Endothelial cell (in vitro differentiated cells): ENCODE measurements around the gene HCRTR1. TPM values are rescaled to one million over a fixed set of nuclear protein-coding genes. Genes with fewer than 3 reads are reported as not detected.
A peak's percentile ranks its signal among the peaks of the same experiment; 100 is the strongest.

Experiments
- DNase-seq: peaks from one replicate; pipeline ENCODE4 v3.0.0; 2021; ENCODE audit warnings: low spot score
- H3K27ac Mint-ChIP-seq: one replicate; pipeline ENCODE4 v1.8.0; 2021; ENCODE audit warnings: mixed read lengths, inconsistent platforms; ENCODE audit not compliant: unreplicated experiment
- H3K27me3 Mint-ChIP-seq: one replicate; pipeline ENCODE4 v1.8.0; 2021; ENCODE audit warnings: mild to moderate bottlenecking, moderate library complexity, mixed read lengths, inconsistent platforms; ENCODE audit not compliant: unreplicated experiment
- H3K36me3 Mint-ChIP-seq: one replicate; pipeline ENCODE4 v1.8.0; 2021; ENCODE audit warnings: mild to moderate bottlenecking, low read depth, mixed read lengths, inconsistent platforms; ENCODE audit not compliant: unreplicated experiment
- H3K4me1 Mint-ChIP-seq: one replicate; pipeline ENCODE4 v1.8.0; 2021; ENCODE audit warnings: mild to moderate bottlenecking, mixed read lengths, inconsistent platforms; ENCODE audit not compliant: unreplicated experiment
- H3K4me3 Mint-ChIP-seq: one replicate; pipeline ENCODE4 v1.8.0; 2021; ENCODE audit warnings: mild to moderate bottlenecking, mixed read lengths, inconsistent platforms; ENCODE audit not compliant: unreplicated experiment
- H3K9me3 Mint-ChIP-seq: one replicate; pipeline ENCODE4 v1.8.0; 2021; ENCODE audit warnings: mixed read lengths, inconsistent platforms; ENCODE audit not compliant: unreplicated experiment
- total RNA-seq: library from RNA; stranded (reverse); fragmentation: NEBNext Ultra II Directional; extraction: Animal tissue kit (Norgen Biotek cat#: 25700); gene quantifications from one replicate; pipeline ENCODE4 v1.2.1, GENCODE V29; 2021; ENCODE audit not compliant: unreplicated experiment
- TF ChIP-seq, protein P1 (sequence below): fragments of 200-600 bp; sonication (generic); IDR thresholded peaks from one replicate; pipeline ENCODE4 v1.5.0; 2021; ENCODE audit warnings: antibody characterized with exemption; ENCODE audit not compliant: unreplicated experiment

Gene HCRTR1
- total RNA-seq, 1 donor from 2014 or later, result not detected

DNA sequence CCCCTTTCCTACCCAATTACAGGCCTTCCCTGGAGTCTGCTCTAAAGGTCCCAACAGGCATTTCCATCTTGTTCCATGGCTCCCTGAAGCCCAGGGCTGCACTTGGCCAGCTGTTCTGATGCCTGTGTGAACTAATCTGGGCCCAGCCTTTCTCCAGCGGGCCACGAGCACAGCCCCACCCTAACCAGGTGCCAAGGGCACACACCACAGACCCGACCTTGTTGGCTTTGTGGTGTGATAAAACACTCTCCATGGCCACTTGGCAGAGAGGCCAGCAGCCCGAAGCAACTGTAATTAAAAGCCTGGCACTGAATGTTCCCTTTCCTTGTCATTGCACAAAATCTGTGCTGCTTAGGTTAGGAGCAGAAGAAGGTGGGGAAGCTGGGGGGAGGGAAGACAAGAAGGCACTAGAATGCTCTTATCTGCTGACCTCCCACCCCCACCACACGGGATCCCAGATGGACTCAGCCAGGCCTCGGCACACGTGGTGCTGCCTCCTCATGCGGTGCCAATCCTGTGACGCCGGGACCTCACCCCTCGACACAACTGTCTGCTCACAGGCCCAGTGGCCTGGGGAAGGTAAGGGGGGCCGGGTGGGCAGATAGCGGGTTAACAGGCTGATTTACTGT lies 9.9 kb downstream of the HCRTR1 start:
- H3K27me3 Mint-ChIP-seq, result peaks cover 4% of the 10 kb centered on the region
- peaks cover 31% of the 10 kb centered on the region for H3K36me3 Mint-ChIP-seq
- H3K4me3 Mint-ChIP-seq, result no peak overlapping the region
- H3K4me1 Mint-ChIP-seq, result no peaks in the 10 kb centered on the region
- no peaks in the 10 kb centered on the region for H3K9me3 Mint-ChIP-seq
- DNase-seq, result no peak
- no peak overlapping the region for H3K27ac Mint-ChIP-seq
- TF ChIP-seq, protein P1, sequence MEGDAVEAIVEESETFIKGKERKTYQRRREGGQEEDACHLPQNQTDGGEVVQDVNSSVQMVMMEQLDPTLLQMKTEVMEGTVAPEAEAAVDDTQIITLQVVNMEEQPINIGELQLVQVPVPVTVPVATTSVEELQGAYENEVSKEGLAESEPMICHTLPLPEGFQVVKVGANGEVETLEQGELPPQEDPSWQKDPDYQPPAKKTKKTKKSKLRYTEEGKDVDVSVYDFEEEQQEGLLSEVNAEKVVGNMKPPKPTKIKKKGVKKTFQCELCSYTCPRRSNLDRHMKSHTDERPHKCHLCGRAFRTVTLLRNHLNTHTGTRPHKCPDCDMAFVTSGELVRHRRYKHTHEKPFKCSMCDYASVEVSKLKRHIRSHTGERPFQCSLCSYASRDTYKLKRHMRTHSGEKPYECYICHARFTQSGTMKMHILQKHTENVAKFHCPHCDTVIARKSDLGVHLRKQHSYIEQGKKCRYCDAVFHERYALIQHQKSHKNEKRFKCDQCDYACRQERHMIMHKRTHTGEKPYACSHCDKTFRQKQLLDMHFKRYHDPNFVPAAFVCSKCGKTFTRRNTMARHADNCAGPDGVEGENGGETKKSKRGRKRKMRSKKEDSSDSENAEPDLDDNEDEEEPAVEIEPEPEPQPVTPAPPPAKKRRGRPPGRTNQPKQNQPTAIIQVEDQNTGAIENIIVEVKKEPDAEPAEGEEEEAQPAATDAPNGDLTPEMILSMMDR, result no peak

DNA sequence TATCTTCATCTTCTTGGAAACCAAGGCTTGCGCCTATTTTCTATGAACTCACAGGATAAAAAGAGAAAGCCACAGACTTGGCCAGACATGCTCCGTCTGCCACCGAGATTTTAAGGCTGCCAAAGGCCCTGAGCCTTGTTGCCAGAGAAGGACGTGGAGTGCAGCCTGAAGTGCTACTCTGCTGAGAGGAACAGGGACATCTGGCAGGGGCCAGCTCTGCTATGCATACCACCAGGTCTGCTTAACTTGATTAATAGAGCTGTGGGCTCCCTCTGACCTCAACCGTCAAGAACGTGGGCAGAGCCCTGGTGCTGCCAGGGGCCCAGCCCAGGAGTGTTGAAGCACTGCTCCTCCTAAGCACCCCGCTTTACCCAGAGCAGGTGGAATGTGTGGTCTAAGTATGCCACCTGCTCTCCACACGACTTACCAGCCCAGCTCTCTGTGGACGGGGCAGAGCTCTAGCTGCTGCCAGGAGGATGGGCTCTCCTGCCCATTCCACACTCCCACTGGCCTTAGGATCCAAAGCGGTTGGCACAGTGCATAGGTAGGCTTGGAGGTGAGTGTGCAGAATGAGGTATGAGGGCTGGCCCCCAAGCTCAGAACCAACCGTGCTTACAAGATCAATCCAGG lies 10.6 kb downstream of the HCRTR1 start:
- H3K4me1 Mint-ChIP-seq, result no peaks in the 10 kb centered on the region
- H3K27ac Mint-ChIP-seq, result no peak overlapping the region
- H3K9me3 Mint-ChIP-seq, result no peaks in the 10 kb centered on the region
- H3K4me3 Mint-ChIP-seq, result peak overlapping the region; percentile 9
- peaks cover 6% of the 10 kb centered on the region for H3K27me3 Mint-ChIP-seq
- peaks cover 33% of the 10 kb centered on the region for H3K36me3 Mint-ChIP-seq
- TF ChIP-seq, protein P1, result no peak
- no peak for DNase-seq

DNA sequence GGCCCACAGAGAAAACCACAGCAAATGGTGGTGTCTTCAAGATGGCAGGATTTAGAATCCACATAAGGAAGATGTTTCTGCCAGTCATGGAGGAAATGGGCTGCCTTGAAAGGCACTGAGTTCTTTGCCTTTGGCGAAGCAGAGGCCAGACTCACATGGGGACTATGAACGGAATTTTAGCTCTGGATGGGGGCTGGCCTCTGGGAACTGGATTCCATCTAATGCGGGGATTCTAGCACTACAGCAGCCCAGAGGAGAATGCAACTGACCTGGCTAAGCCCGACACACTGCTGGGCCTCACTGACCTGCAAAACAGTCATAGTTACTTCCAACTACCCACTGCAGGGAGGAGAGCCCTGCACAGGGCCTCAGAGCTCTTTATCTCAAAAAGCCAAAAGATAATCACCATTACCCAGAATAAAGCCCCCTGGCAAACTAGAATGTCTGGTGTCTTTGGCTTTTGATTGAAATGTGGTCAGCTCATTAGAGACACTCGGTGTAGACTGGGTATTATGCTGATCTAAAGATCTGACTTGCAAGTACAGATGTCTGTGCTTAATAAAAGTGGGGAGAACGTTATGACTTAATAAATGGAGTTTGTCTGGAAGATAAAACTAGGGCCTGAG lies 11.6 kb downstream of the HCRTR1 start:
- Mint-ChIP-seq H3K27ac (no peak overlapping the region), H3K36me3 (peaks cover 33% of the 10 kb centered on the region)
- TF ChIP-seq, protein P1, result no peak

DNA sequence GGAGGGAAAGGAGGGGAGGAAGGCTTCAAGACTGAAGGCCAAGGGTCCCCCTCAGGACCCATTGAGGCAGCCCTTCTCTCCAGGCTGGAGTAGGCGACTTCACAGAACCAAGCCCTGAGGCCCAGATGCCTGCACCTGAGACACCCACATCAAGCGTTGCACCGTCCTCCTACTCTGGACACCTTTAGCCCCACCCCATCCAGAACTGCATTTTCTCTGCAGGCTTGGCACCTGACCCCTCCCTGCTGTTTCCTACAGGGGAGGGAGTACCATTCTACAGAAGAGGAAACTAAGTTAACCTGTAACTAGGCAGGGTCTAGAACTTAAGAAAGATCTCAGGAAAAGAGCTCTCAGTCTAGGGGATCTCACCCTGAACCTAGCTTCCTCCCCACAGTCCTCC lies 15.2 kb downstream of the HCRTR1 start:
- H3K36me3 Mint-ChIP-seq, result peaks cover 23% of the 10 kb centered on the region
- peaks cover 3% of the 10 kb centered on the region for H3K27me3 Mint-ChIP-seq
- H3K27ac Mint-ChIP-seq, result no peak overlapping the region
- H3K4me3 Mint-ChIP-seq, result no peak overlapping the region
- no peak for DNase-seq
- H3K9me3 Mint-ChIP-seq, result no peaks in the 10 kb centered on the region
- TF ChIP-seq, protein P1, result no peak
- H3K4me1 Mint-ChIP-seq, result no peaks in the 10 kb centered on the region

More for the DNA sequence above, 11.6 kb downstream of the HCRTR1 start:
- Mint-ChIP-seq H3K9me3 (no peaks in the 10 kb centered on the region), H3K4me3 (peak overlapping the region; percentile 9), H3K27me3 (peaks cover 4% of the 10 kb centered on the region), H3K4me1 (no peaks in the 10 kb centered on the region)
- no peak for DNase-seq

DNA sequence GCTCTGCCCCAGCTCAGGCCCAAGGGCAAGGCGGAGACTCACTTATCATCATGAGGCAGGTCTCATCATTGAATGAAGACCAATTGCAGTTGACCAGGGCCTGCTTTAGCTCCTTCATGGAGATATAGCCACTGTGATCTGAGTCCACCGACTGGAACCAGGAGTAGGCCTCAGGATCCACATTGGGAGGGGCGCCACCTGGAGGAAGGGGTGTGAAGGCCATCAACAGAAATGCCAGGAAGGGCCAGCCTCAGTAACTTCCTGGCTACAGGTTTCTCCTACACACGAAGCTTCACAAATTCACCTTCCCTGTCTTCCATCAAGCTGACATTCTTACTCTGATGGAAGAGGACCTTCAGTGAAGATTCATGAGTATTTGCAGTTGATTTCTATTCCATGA lies 15.6 kb downstream of the HCRTR1 start:
- peak; percentile 74 for DNase-seq
- Mint-ChIP-seq H3K27ac (peak overlapping the region; percentile 59), H3K4me3 (no peak overlapping the region), H3K27me3 (peaks cover 3% of the 10 kb centered on the region), H3K4me1 (no peaks in the 10 kb centered on the region), H3K9me3 (no peaks in the 10 kb centered on the region), H3K36me3 (peaks cover 20% of the 10 kb centered on the region)
- TF ChIP-seq, protein P1, result peak; percentile 63
